Measurements from ENCODE around the gene SNX25.

SNX25 gene

DNA sequence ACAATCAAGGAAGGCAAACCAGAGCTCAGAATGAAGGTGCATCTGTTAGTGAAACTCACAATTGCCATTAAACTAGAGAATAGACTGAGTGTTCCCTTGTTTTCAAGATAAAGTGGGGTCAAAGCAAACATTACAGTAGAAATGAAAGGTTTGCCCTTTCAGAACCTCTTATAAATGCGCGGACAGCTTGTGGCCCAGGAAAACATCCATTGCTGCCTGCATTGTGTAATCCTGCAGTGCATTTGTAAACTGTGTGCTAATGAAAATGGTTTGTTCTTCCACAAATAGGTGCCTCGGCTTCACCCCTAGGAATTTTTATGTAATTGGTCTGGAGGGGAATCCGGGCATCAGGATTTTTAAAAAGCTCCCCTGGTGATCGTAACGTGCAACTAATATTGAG lies 62.8 kb downstream of the SNX25 start:
- TF ChIP-seq EGR1 (IDR thresholded peaks at IDR 0.05) (no peak), TEAD4 (IDR thresholded peaks at IDR 0.05) (no peak), CREB1 (IDR thresholded peaks at IDR 0.05; ENCODE audit: low read depth) (no peak), USF1 (IDR thresholded peaks at IDR 0.05) (no peak), EP300 (IDR thresholded peaks at IDR 0.05; ENCODE audit: borderline replicate concordance) (no peak), NFIC (IDR thresholded peaks at IDR 0.05) (no peak), TAF1 (IDR thresholded peaks at IDR 0.05; ENCODE audit: low read depth) (no peak)
- TF ChIP-seq, protein P1, sequence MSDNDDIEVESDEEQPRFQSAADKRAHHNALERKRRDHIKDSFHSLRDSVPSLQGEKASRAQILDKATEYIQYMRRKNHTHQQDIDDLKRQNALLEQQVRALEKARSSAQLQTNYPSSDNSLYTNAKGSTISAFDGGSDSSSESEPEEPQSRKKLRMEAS (IDR thresholded peaks at IDR 0.05), result no peak

- TF ChIP-seq, protein P1 (IDR thresholded peaks at IDR 0.05), result no peak
- TF ChIP-seq EGR1 (IDR thresholded peaks at IDR 0.05) (no peak), TCF12 (IDR thresholded peaks at IDR 0.05; ENCODE audit: low read depth) (no peak), TEAD4 (IDR thresholded peaks at IDR 0.05) (no peak), USF1 (IDR thresholded peaks at IDR 0.05) (no peak), RAD21 (IDR thresholded peaks at IDR 0.05; ENCODE audit: low read depth) (no peak)
- TF ChIP-seq, protein P2, sequence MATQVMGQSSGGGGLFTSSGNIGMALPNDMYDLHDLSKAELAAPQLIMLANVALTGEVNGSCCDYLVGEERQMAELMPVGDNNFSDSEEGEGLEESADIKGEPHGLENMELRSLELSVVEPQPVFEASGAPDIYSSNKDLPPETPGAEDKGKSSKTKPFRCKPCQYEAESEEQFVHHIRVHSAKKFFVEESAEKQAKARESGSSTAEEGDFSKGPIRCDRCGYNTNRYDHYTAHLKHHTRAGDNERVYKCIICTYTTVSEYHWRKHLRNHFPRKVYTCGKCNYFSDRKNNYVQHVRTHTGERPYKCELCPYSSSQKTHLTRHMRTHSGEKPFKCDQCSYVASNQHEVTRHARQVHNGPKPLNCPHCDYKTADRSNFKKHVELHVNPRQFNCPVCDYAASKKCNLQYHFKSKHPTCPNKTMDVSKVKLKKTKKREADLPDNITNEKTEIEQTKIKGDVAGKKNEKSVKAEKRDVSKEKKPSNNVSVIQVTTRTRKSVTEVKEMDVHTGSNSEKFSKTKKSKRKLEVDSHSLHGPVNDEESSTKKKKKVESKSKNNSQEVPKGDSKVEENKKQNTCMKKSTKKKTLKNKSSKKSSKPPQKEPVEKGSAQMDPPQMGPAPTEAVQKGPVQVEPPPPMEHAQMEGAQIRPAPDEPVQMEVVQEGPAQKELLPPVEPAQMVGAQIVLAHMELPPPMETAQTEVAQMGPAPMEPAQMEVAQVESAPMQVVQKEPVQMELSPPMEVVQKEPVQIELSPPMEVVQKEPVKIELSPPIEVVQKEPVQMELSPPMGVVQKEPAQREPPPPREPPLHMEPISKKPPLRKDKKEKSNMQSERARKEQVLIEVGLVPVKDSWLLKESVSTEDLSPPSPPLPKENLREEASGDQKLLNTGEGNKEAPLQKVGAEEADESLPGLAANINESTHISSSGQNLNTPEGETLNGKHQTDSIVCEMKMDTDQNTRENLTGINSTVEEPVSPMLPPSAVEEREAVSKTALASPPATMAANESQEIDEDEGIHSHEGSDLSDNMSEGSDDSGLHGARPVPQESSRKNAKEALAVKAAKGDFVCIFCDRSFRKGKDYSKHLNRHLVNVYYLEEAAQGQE (IDR thresholded peaks at IDR 0.05; ENCODE audit: low read depth), result no peak
These were observed 66.1 kb downstream of the SNX25 start for GRCh38 chr4:185275501-185275900.

- TF ChIP-seq ZBTB7A (IDR thresholded peaks at IDR 0.05; ENCODE audit: low read depth) (no peak), USF1 (IDR thresholded peaks at IDR 0.05) (no peak), YY1 (IDR thresholded peaks at IDR 0.05; ENCODE audit: low read depth) (no peak), TCF12 (IDR thresholded peaks at IDR 0.05; ENCODE audit: low read depth) (no peak), NFIC (IDR thresholded peaks at IDR 0.05) (no peak), RAD21 (IDR thresholded peaks at IDR 0.05; ENCODE audit: low read depth) (no peak), FOXM1 (IDR thresholded peaks at IDR 0.05; ENCODE audit: borderline replicate concordance, low read depth) (no peak)
These were observed 66.6 kb downstream of the SNX25 start for GRCh38 chr4:185276036-185276435.

DNA sequence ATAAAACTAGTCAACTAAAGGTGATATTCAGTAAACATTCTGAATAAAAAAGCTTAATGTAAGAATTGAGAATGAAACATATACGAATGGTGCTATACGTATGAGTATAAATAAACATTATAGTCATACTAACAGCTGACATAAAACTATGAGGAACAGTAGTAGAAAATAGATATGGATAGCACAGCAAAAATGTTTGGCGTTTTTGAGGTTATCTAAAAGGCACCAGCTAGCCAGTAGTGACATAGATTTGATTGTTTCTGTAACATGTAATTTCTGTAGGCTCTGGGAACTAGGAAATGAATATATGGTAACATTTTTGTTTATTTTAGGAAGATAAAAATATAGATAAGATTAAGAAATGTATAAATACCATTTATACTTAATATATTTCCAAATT lies 69.3 kb downstream of the SNX25 start:
- TF ChIP-seq, protein P1 (IDR thresholded peaks at IDR 0.05), result no peak
- TF ChIP-seq YY1 (IDR thresholded peaks at IDR 0.05; ENCODE audit: low read depth), result no peak
- TF ChIP-seq CEBPB (IDR thresholded peaks at IDR 0.05), result no peak
- no peak for TF ChIP-seq NFIC (IDR thresholded peaks at IDR 0.05)
- no peak for TF ChIP-seq TAF1 (IDR thresholded peaks at IDR 0.05; ENCODE audit: low read depth)
- TF ChIP-seq, protein P2 (IDR thresholded peaks at IDR 0.05; ENCODE audit: low read depth), result no peak
- TF ChIP-seq ZBTB7A (IDR thresholded peaks at IDR 0.05; ENCODE audit: low read depth), result no peak

DNA sequence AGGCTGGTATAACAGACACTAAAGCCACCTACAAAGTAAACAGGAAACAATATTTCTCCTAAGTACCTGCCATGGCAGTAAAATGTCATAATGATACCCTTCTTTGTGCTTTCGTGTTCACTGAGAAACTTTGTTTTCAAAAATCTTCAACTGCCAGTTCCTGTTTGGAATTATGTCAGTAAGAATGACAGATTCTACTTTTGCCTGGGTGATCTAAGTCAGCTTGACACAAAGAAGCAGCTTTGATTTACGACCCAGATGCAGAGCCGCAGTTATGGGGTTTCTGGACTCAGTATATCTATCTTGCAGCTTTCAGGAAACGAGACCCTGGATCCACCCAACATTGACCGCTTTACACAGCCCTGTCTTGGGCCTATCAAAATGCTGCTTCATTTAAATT lies 71.2 kb downstream of the SNX25 start:
- TF ChIP-seq EP300 (IDR thresholded peaks at IDR 0.05; ENCODE audit: borderline replicate concordance) (no peak), NFIC (IDR thresholded peaks at IDR 0.05) (no peak), CREB1 (IDR thresholded peaks at IDR 0.05; ENCODE audit: low read depth) (no peak), TCF12 (IDR thresholded peaks at IDR 0.05; ENCODE audit: low read depth) (no peak)

- TF ChIP-seq USF1 (IDR thresholded peaks at IDR 0.05), result peak; percentile 49; the same call in 1 of the 2 replicates
- TF ChIP-seq, protein P1 (IDR thresholded peaks at IDR 0.05), result no peak
These were observed 73.6 kb downstream of the SNX25 start for GRCh38 chr4:185282968-185283367.

Data from Ishikawa (cell line).